Activated naive CD8-positive, alpha-beta T cell treated with anti-CD3 and anti-CD28 coated beads, Interleukin-2, amount 50 U/mL, for 24 hours (primary cell): Measurements from ENCODE around the gene FGFR1OP2.

Experiments used
- ATAC-seq: fragments of 150-1000 bp; cut with Tn5 transposase; one replicate; pipeline ENCODE4 v1.10.0; 2021
- DNase-seq: peaks from one replicate; pipeline ENCODE4 v3.0.0; 2021
- H3K27ac Mint-ChIP-seq: one replicate; pipeline ENCODE4 v1.8.0; 2021; ENCODE audit warnings: mild to moderate bottlenecking, mixed read lengths
- H3K27me3 Mint-ChIP-seq: one replicate; pipeline ENCODE4 v1.8.0; 2021; ENCODE audit warnings: mixed read lengths
- H3K36me3 Mint-ChIP-seq: one replicate; pipeline ENCODE4 v1.8.0; 2021; ENCODE audit warnings: low read depth, mixed read lengths
- H3K4me1 Mint-ChIP-seq: one replicate; pipeline ENCODE4 v1.8.0; 2021; ENCODE audit warnings: mixed read lengths
- H3K4me3 Mint-ChIP-seq: one replicate; pipeline ENCODE4 v1.8.0; 2021; ENCODE audit warnings: mild to moderate bottlenecking, moderate library complexity, mixed read lengths
- H3K9me3 Mint-ChIP-seq: one replicate; pipeline ENCODE4 v1.8.0; 2021; ENCODE audit warnings: mixed read lengths

FGFR1OP2 gene

GRCh38 chr12:26970136-26970535 is 31.9 kb downstream of the FGFR1OP2 start:
- Mint-ChIP-seq H3K9me3 (no peaks in the 10 kb centered on the region), H3K36me3 (peaks cover 18% of the 10 kb centered on the region), H3K4me1 (peaks cover 14% of the 10 kb centered on the region), H3K27me3 (no peaks in the 10 kb centered on the region), H3K27ac (no peak overlapping the region), H3K4me3 (no peak overlapping the region)
- DNase-seq = no peak
- no peak for ATAC-seq

GRCh38 chr12:26971963-26972362 is 33.7 kb downstream of the FGFR1OP2 start:
- H3K36me3 Mint-ChIP-seq = peaks cover 30% of the 10 kb centered on the region
- peak; percentile 100 for ATAC-seq
- peak; percentile 53 for DNase-seq

DNA sequence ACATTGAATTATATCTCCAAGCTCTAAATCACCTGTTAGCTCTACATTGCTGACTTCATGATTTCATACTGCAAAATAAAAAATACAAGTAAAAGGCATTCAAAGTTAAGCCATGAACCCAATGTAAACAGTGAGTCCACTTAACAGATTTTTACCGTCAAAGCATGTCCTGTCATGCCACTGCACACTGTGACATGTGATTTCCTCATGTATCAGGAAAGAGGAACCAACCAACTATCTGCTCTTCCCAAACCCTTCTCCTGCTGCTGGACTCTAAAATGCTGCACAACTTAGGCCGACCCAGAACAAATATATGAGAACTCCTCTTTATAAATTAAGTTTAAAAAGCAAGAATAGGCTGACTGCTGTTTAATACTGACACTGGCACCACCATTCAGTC is 38.4 kb downstream of the FGFR1OP2 start:
- H3K27me3 Mint-ChIP-seq = no peaks in the 10 kb centered on the region
- H3K27ac Mint-ChIP-seq = no peak overlapping the region
- H3K9me3 Mint-ChIP-seq = no peaks in the 10 kb centered on the region
- peaks cover 33% of the 10 kb centered on the region for H3K36me3 Mint-ChIP-seq
- peaks cover 6% of the 10 kb centered on the region for H3K4me1 Mint-ChIP-seq
- DNase-seq = no peak
- ATAC-seq = no peak
- no peak overlapping the region for H3K4me3 Mint-ChIP-seq

More at GRCh38 chr12:26971963-26972362, 33.7 kb downstream of the FGFR1OP2 start:
- Mint-ChIP-seq H3K27me3 (no peaks in the 10 kb centered on the region), H3K4me3 (no peak overlapping the region), H3K4me1 (peaks cover 14% of the 10 kb centered on the region), H3K9me3 (no peaks in the 10 kb centered on the region), H3K27ac (no peak overlapping the region)

GRCh38 chr12:26978801-26979200 is 40.5 kb downstream of the FGFR1OP2 start:
- Mint-ChIP-seq H3K4me1 (no peaks in the 10 kb centered on the region), H3K27ac (no peak overlapping the region), H3K27me3 (no peaks in the 10 kb centered on the region), H3K4me3 (no peak overlapping the region), H3K9me3 (no peaks in the 10 kb centered on the region), H3K36me3 (peaks cover 42% of the 10 kb centered on the region)
- ATAC-seq = no peak
- DNase-seq = no peak

DNA sequence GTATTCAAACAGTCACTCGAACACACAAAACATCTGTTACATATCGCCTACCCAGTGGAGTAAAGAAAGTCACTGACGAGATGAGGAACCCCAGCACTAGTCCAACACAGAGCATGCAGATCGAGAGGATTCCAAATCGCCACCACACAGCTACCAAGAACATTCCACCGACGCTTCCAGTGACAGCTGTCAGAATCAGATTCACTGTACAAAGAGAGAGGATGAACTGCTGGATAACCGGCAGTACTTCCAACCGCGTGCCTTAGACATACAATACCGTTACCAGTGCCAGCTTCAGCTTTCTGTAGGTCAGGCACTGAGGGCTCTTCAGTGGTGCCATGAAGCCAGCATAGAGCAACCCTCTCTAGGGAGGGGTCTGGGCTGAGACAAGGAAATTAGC is 41.5 kb downstream of the FGFR1OP2 start:
- no peaks in the 10 kb centered on the region for H3K9me3 Mint-ChIP-seq
- peaks cover 47% of the 10 kb centered on the region for H3K36me3 Mint-ChIP-seq
- DNase-seq (no peak), ATAC-seq (no peak)
- no peak overlapping the region for H3K27ac Mint-ChIP-seq
- H3K4me3 Mint-ChIP-seq = no peak overlapping the region
- H3K27me3 Mint-ChIP-seq = no peaks in the 10 kb centered on the region
- no peaks in the 10 kb centered on the region for H3K4me1 Mint-ChIP-seq

DNA sequence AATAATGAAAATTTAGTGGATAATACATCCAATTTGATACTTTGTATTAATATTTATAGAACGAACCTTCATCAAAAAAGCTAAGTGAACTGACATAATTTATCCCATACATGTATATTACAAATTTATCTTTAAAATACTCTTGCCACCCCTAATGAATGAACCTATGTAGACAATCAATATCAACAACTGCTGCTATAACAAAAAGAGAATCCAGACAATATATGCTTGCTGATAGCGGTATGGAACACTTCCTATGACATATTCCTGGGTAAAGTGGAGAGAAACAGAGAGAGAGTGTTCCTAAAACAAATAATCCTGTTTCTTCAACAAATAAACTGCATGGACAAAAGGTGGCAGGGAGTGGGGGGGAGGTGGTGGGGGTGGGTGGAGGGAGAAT is 44.6 kb downstream of the FGFR1OP2 start:
- Mint-ChIP-seq H3K4me1 (no peaks in the 10 kb centered on the region), H3K27me3 (no peaks in the 10 kb centered on the region), H3K4me3 (no peak overlapping the region), H3K27ac (no peak overlapping the region), H3K9me3 (no peaks in the 10 kb centered on the region), H3K36me3 (peaks cover 52% of the 10 kb centered on the region)
- DNase-seq = no peak
- ATAC-seq = no peak

DNA sequence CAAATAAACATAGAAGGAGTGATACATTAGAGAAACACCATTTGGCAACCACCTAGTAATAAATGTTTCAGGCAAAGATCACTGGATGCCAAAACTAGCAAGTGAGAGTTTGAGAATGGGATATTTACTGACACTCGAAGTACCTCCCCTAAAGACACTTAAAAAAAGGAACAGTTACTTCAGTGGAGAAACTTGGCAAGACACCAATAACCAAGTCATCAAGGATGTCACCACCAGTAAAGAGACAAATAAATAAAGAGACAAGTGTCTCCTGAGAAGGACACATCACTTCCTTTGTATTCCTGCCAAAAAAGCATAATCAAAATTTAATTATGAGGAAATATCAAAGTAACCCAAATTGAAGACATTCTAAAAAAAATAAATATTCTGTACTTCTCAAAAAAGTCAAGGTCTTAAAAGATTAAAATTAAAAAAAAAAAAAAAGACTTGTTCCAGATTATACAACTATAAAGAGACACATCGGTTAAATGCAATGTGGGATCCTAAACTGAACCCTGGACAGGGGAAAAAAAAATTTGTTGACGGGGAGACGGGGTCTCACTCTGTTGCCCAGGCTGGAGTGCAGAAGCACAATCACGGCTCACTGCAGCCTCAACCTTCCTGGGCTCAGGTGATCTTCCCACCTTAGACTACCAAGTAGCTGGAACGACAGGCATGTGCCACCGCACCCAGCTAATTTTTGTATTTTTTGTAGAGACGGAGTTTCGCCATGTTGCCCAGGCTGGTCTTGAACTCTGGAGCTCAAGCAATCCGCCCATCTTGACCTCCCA is 49.6 kb downstream of the FGFR1OP2 start:
- no peak for ATAC-seq
- no peaks in the 10 kb centered on the region for H3K9me3 Mint-ChIP-seq
- H3K27ac Mint-ChIP-seq = no peak overlapping the region
- H3K36me3 Mint-ChIP-seq = peaks cover 35% of the 10 kb centered on the region
- no peaks in the 10 kb centered on the region for H3K4me1 Mint-ChIP-seq
- DNase-seq = no peak
- H3K27me3 Mint-ChIP-seq = no peaks in the 10 kb centered on the region
- H3K4me3 Mint-ChIP-seq = no peak overlapping the region

- no peak overlapping the region for H3K27ac Mint-ChIP-seq
- H3K4me1 Mint-ChIP-seq = no peaks in the 10 kb centered on the region
- H3K4me3 Mint-ChIP-seq = no peak overlapping the region
- DNase-seq = no peak
- H3K27me3 Mint-ChIP-seq = no peaks in the 10 kb centered on the region
- H3K36me3 Mint-ChIP-seq = peaks cover 33% of the 10 kb centered on the region
- no peak for ATAC-seq
- H3K9me3 Mint-ChIP-seq = no peaks in the 10 kb centered on the region
Measured at GRCh38 chr12:26988703-26989102, 50.4 kb downstream of the FGFR1OP2 start.

DNA sequence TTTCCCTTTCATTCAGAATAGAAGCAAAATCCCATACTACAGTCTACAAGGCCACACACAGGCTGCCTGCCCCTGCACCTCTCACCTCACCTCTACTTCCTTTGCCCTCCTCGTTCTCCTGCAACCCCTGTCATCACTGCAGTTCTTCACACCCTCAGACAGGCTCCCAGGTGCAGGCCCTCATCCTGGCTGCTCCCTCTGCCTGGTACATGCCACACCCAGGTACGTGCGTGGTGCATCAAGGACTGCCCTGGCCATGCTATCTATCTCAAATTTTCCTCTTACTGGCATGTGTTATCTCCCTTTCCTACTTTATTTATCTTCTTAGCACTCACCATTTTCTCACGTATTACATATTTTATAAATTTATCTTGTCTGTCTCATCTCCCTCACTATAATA is 51.6 kb downstream of the FGFR1OP2 start:
- Mint-ChIP-seq H3K9me3 (no peaks in the 10 kb centered on the region), H3K27ac (no peak overlapping the region), H3K27me3 (no peaks in the 10 kb centered on the region), H3K4me3 (no peak overlapping the region), H3K36me3 (peaks cover 29% of the 10 kb centered on the region), H3K4me1 (no peaks in the 10 kb centered on the region)
- ATAC-seq = no peak
- no peak for DNase-seq

DNA sequence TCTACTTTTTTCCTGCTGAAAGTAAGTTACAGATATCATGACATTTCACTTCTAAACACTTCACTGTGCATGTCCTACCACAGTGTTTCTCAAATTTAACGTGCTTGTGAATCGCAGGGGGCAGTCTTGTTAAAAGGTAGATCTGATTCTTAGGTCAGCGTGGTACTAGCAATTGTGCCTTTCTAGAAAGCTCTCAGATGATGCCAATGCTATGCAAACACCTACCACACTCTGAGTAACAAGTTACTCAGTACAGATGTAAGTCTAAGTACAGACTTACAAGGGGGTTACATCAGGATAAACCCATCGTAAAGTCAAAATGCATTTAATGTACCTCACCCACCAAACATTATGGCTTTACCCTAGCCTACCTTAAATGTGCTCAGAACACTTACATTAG is 53.6 kb downstream of the FGFR1OP2 start:
- Mint-ChIP-seq H3K27me3 (no peaks in the 10 kb centered on the region), H3K36me3 (peaks cover 23% of the 10 kb centered on the region), H3K9me3 (no peaks in the 10 kb centered on the region), H3K4me3 (no peak overlapping the region), H3K27ac (no peak overlapping the region), H3K4me1 (no peaks in the 10 kb centered on the region)
- DNase-seq = no peak
- no peak for ATAC-seq

DNA sequence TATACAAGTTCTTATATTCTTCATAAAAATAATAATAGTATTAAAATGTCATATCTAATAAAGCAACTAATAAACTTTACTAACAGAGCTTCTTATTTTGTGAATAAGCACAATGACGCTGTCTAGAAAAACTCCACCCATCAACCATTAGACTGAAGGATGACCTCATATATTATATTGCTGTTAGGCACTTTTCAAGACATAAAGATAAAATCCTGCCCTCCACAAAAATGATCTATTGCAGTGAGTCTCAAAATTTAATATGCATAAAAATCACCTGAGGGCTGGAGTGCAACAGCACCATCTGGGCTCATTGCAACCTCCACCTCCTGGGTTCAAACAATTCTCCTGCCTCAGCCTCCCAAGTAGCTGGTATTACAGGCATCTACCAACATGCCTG is 55.8 kb downstream of the FGFR1OP2 start:
- Mint-ChIP-seq H3K4me1 (peaks cover 6% of the 10 kb centered on the region), H3K27ac (no peak overlapping the region), H3K36me3 (peaks cover 24% of the 10 kb centered on the region), H3K27me3 (no peaks in the 10 kb centered on the region), H3K4me3 (no peak overlapping the region), H3K9me3 (no peaks in the 10 kb centered on the region)
- no peak for DNase-seq
- no peak for ATAC-seq

DNA sequence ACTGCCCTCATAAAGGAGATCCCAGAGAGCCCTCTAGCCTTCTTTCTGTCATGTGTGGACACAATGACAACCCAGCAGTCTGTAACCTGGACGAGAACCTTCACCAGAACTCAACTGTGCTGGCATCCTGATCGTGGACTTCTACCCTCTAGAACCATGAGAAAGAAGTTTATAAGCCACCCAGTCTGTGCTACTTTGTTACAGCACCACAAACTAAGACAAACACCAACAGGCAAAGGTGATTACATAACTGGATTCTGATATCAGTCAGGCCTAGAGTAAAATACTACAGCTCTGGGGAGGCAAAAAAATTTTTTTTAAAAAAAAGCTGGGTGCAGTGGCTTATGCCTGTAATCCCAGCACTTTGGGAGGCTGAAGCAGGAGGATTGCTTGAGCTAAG is 57.4 kb downstream of the FGFR1OP2 start:
- H3K27me3 Mint-ChIP-seq = no peaks in the 10 kb centered on the region
- H3K27ac Mint-ChIP-seq = no peak overlapping the region
- H3K9me3 Mint-ChIP-seq = no peaks in the 10 kb centered on the region
- peaks cover 28% of the 10 kb centered on the region for H3K36me3 Mint-ChIP-seq
- peaks cover 8% of the 10 kb centered on the region for H3K4me1 Mint-ChIP-seq
- no peak overlapping the region for H3K4me3 Mint-ChIP-seq
- DNase-seq (no peak), ATAC-seq (no peak)

- Mint-ChIP-seq H3K27me3 (no peaks in the 10 kb centered on the region), H3K4me1 (peaks cover 15% of the 10 kb centered on the region), H3K4me3 (no peak overlapping the region), H3K27ac (peak overlapping the region; percentile 16), H3K9me3 (no peaks in the 10 kb centered on the region), H3K36me3 (peaks cover 31% of the 10 kb centered on the region)
- DNase-seq = no peak
- ATAC-seq = no peak
Measured at GRCh38 chr12:26997003-26997402, 58.7 kb downstream of the FGFR1OP2 start.

GRCh38 chr12:27000961-27001360 is 62.7 kb downstream of the FGFR1OP2 start:
- no peak for ATAC-seq
- Mint-ChIP-seq H3K4me3 (no peak overlapping the region), H3K27me3 (no peaks in the 10 kb centered on the region), H3K9me3 (no peaks in the 10 kb centered on the region), H3K36me3 (peaks cover 22% of the 10 kb centered on the region), H3K27ac (no peak overlapping the region), H3K4me1 (peaks cover 21% of the 10 kb centered on the region)
- DNase-seq = no peak

DNA sequence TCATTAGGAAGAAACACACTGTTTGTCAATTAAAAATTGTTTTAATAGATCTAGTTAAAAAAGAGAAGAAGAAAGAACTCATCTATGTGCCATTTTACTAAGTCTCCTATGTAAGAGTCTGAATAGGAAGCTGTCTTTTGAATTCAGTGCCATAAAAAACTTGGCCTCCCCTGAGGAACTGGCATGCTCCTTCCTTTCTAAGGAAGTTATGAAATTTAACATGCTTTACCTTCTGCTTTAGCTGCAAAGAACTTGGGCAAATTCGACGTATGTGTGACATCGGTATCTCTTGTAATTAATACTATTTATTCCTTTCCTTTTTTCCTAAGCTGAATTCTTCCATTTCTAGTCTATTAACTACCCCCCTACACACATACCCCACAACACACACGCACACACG is 63.4 kb downstream of the FGFR1OP2 start:
- DNase-seq (no peak), ATAC-seq (no peak)
- H3K4me1 Mint-ChIP-seq = peaks cover 21% of the 10 kb centered on the region
- no peak overlapping the region for H3K4me3 Mint-ChIP-seq
- H3K27ac Mint-ChIP-seq = no peak overlapping the region
- no peaks in the 10 kb centered on the region for H3K27me3 Mint-ChIP-seq
- H3K9me3 Mint-ChIP-seq = no peaks in the 10 kb centered on the region
- peaks cover 22% of the 10 kb centered on the region for H3K36me3 Mint-ChIP-seq

DNA sequence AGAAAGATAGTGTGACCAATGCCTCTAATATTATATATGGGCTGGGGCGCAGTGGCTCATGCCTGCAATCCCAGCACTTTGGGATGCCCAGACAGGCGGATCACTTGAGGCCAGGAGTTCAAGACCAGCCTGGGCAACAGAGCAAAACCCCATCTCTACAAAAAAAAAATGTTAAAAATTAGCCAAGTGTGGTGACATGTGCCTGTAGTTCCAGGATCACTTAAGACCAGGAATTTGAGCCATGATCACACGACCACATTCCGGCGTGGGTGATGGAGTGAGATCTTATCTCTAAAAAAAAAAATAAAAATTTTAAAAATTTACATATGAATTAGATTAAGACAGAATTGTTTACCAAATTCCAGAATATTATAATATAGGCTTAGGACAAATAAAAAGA is 63.9 kb downstream of the FGFR1OP2 start:
- Mint-ChIP-seq H3K4me1 (peaks cover 21% of the 10 kb centered on the region), H3K36me3 (peaks cover 22% of the 10 kb centered on the region), H3K9me3 (no peaks in the 10 kb centered on the region), H3K27me3 (no peaks in the 10 kb centered on the region), H3K4me3 (no peak overlapping the region), H3K27ac (no peak overlapping the region)
- DNase-seq (no peak), ATAC-seq (no peak)
